K562 (cell line): ENCODE measurements around the gene MYBPC3. TPM values are rescaled to one million over a fixed set of nuclear protein-coding genes. Genes with fewer than 3 reads are reported as not detected.

Source experiments
- ATAC-seq: fragments of 200-7000 bp; cut with Tn5 transposase; 3 replicates; pipeline ENCODE4 v1.9.1; 2020; ENCODE audit warnings: moderate library complexity
- BruUV-seq: library from RNA; stranded (reverse); fragments of 400-500 nt; replicated peaks from 2 replicates; lab custom pipeline; 2021; lab: Mats Ljungman, UMichigan
- CTCF ChIA-PET: fragments of 300-600 bp; formaldehyde crosslinking; extraction: SDS; loops from one replicate; lab custom pipeline; 2021; ENCODE audit warnings: low intra/inter-chr PET ratio; lab: Yijun Ruan, JAX
- POLR2A ChIA-PET: fragments of 300-600, 350-650 bp; sonication (Branson Sonifier 250); formaldehyde crosslinking; extraction: SDS; loops from one replicate; lab custom pipeline; 2021; ENCODE audit warnings: antibody characterized with exemption, inconsistent platforms; lab: Yijun Ruan, JAX
- DNase-seq, 4 experiments: peaks; one replicate each; pipeline versions ENCODE4 v3.0.0 to v3.0.0-alpha.2; 2011 to 2018; ENCODE audit warnings: low spot score in 3 of 4, mixed read lengths in 3 of 4; ENCODE audit errors: extremely low read depth in 1 of 4
- FAIRE-seq: peaks from 2 replicates; lab custom pipeline; 2011; peaks lifted over from hg19 to GRCh38; lab: Jason Lieb, UNC
- H2AFZ ChIP-seq: 2 replicates; pipeline ENCODE4 v1.6.0; 2011; ENCODE audit warnings: low read depth, low read length, control low read depth, inconsistent platforms
- H3K27ac ChIP-seq: fragments of 200-600 bp; 3 replicates; pipeline ENCODE4 v1.8.0; 2011; ENCODE audit warnings: low read depth, mild to moderate bottlenecking, control low read depth, inconsistent platforms, low read length, moderate library complexity, mixed read lengths; ENCODE audit errors: extremely low read depth
- H3K27me3 ChIP-seq, 2 experiments: fragments of 300-600 bp in 1 of 2; 2 replicates in 1 of 2; 3 replicates in 1 of 2; pipeline versions ENCODE4 v1.6.0 to v1.8.0; 2011; ENCODE audit warnings: inconsistent platforms in 2 of 2, low read length in 2 of 2, mild to moderate bottlenecking in 1 of 2, mixed read lengths in 1 of 2, moderate library complexity in 1 of 2; ENCODE audit not compliant: control insufficient read depth in 2 of 2, insufficient read depth in 2 of 2
- H3K36me3 ChIP-seq: fragments of 300-600 bp; 3 replicates; pipeline ENCODE4 v1.8.0; 2011; ENCODE audit warnings: mild to moderate bottlenecking, low read length, inconsistent platforms; ENCODE audit not compliant: control insufficient read depth, insufficient read depth
- H3K4me1 ChIP-seq, 2 experiments: fragments of 200-600 bp in 1 of 2; replicated peaks in 1 of 2; 2 replicates in 1 of 2; 3 replicates in 1 of 2; pipeline versions ENCODE4 v1.5.1 to v1.8.0; 2011; ENCODE audit warnings: inconsistent platforms in 2 of 2, low read length in 2 of 2, mild to moderate bottlenecking in 1 of 2, mixed read lengths in 1 of 2, moderate library complexity in 1 of 2; ENCODE audit not compliant: control insufficient read depth in 2 of 2, insufficient read depth in 2 of 2
- H3K4me2 ChIP-seq: 2 replicates; pipeline ENCODE4 v1.6.1; 2011; ENCODE audit warnings: low read length, control low read depth, inconsistent platforms, mixed read lengths; ENCODE audit not compliant: insufficient read depth
- H3K4me3 ChIP-seq: fragments of 200-600 bp; sonication (generic), shearing (Covaris generic); 2 replicates; pipeline ENCODE4 v1.5.1; 2016; ENCODE audit warnings: control low read depth, inconsistent platforms
- H3K79me2 ChIP-seq: fragments of 200-600 bp; 3 replicates; pipeline ENCODE4 v1.8.0; 2011; ENCODE audit warnings: low read length, inconsistent platforms; ENCODE audit not compliant: control insufficient read depth, insufficient read depth
- H3K9ac ChIP-seq, 2 experiments: 2 replicates each; pipeline versions ENCODE4 v1.6.0 to v1.6.1; 2011; ENCODE audit warnings: low read depth in 2 of 2, low read length in 2 of 2, control low read depth in 1 of 2, inconsistent platforms in 1 of 2, mild to moderate bottlenecking in 1 of 2, mixed read lengths in 1 of 2; ENCODE audit not compliant: insufficient read depth in 1 of 2
- H3K9me1 ChIP-seq: one replicate; pipeline ENCODE4 v1.6.0; 2011; ENCODE audit warnings: inconsistent platforms, mild to moderate bottlenecking, low read length, moderate library complexity; ENCODE audit not compliant: control insufficient read depth, insufficient read depth
- H3K9me3 ChIP-seq: replicated peaks from 2 replicates; pipeline ENCODE4 v1.5.1; 2011; ENCODE audit warnings: low read depth, low read length, inconsistent platforms; ENCODE audit not compliant: control insufficient read depth, insufficient read depth
- H4K20me1 ChIP-seq: replicated peaks from 2 replicates; pipeline ENCODE4 v1.6.1; 2011; ENCODE audit warnings: low read length, inconsistent platforms, mixed read lengths; ENCODE audit not compliant: control insufficient read depth, insufficient read depth
- CLOCK ChIP-seq: fragments of 250-450 bp; sonication (Bioruptor Pico); IDR thresholded peaks from 2 replicates; pipeline ENCODE4 v1.4.0; 2020; ENCODE audit warnings: mild to moderate bottlenecking, moderate library complexity, borderline replicate concordance
- HNRNPH1 ChIP-seq: fragments of 200-400 bp; formaldehyde crosslinking; optimal IDR thresholded peaks from 2 replicates; pipeline ENCODE3; 2017; ENCODE audit warnings: low read depth, mild to moderate bottlenecking, low read length, moderate library complexity
- KDM1A ChIP-seq, 2 experiments: fragments of 450-650 bp; IDR thresholded peaks; 2 replicates each; pipeline ENCODE4 v1.6.1; 2016; ENCODE audit warnings: mild to moderate bottlenecking in 2 of 2
- MEIS2 ChIP-seq: fragments of 450-650 bp; IDR thresholded peaks from 2 replicates; pipeline ENCODE4 v1.6.1; 2014; ENCODE audit warnings: mild to moderate bottlenecking; ENCODE audit not compliant: partially characterized antibody
- NFE2 ChIP-seq: IDR thresholded peaks from 2 replicates; pipeline ENCODE4 v1.6.1; 2014; ENCODE audit warnings: antibody characterized with exemption, low read depth
- RAD51 ChIP-seq: fragments of 450-650 bp; IDR thresholded peaks from 2 replicates; pipeline ENCODE4 v1.7.1; 2016; ENCODE audit warnings: low read depth, mild to moderate bottlenecking, borderline replicate concordance
- SNIP1 ChIP-seq: fragments of 450-650 bp; IDR thresholded peaks from 2 replicates; pipeline ENCODE4 v1.7.1; 2017; ENCODE audit warnings: low read depth, mild to moderate bottlenecking
- ZNF57 ChIP-seq: fragments of 450-650 bp; formaldehyde crosslinking; IDR thresholded peaks from 2 replicates; pipeline ENCODE4 v1.4.0; 2020; ENCODE audit warnings: mild to moderate bottlenecking, moderate library complexity
- ZNF592 ChIP-seq: fragments of 450-650 bp; IDR thresholded peaks from 2 replicates; pipeline ENCODE4 v1.6.1; 2017; ENCODE audit warnings: antibody characterized with exemption, mild to moderate bottlenecking
- WGBS: fragments of 100-300 bp; shearing (Covaris generic); methylation state at CpG from one replicate; pipeline ENCODE4 v1.1.6; 2016; ENCODE audit warnings: low coverage, mixed read lengths; ENCODE audit not compliant: insufficient coverage; ENCODE audit errors: missing lambda C conversion rate; 5-methylcytosine and 5-hydroxymethylcytosine counted together
- in situ Hi-C: fragments of 300-500 bp; cut with MboI; formaldehyde crosslinking; loops from 4 replicates; pipeline ENCODE4 v1.15.0; 2018; ENCODE audit warnings: inconsistent platforms, mixed read lengths
- intact Hi-C: fragments of 100-400 bp; cut with micrococcal nuclease; formaldehyde crosslinking; loops from 2 replicates; pipeline ENCODE4 v1.14.2; 2022
- polyA plus RNA-seq, 8 experiments: library from polyadenylated mRNA; depleted of rRNA in 4 of 8; stranded (reverse) in 5 of 8; unstranded in 3 of 8; fragments of >200 nt; fragmentation: Nextera tagmentation in 2 of 8; fragmentation: Illumina TruSeq in 1 of 8; extraction: Ambion mirVana in 2 of 8; extraction: Trizol in 1 of 8; gene quantifications; 2 replicates each; pipeline versions ENCODE4 v1.2.1 to v1.2.3, GENCODE V29; 2011 to 2014; ENCODE audit warnings: inconsistent platforms in 1 of 8, missing spikeins in 1 of 8
- total RNA-seq, 7 experiments: library from RNA; depleted of rRNA in 6 of 7; stranded (reverse); fragments of >200 nt in 6 of 7; fragmentation: Illumina TruSeq in 2 of 7; extraction: Trizol in 2 of 7; gene quantifications; 2 replicates each; pipeline versions ENCODE4 v1.2.1 to v1.2.3, GENCODE V29; 2011 to 2021; ENCODE audit warnings: low replicate concordance in 1 of 7
- TF ChIP-seq, protein P1 (sequence below), 2 experiments: IDR thresholded peaks; 2 replicates each; pipeline ENCODE4 v1.6.1; 2012; ENCODE audit warnings: improper control_type of control experiment in 2 of 2, low read depth in 2 of 2, low read length in 2 of 2, borderline replicate concordance in 1 of 2

The MYBPC3 gene
- total and polyA plus RNA-seq, 9 of the 15 experiments (the other 6 are each of a cell fraction or from before 2014, with no cell fraction given) = 0.01 TPM; not detected in 8

GRCh38 chr11:47376525-47377371 lies 24.2 kb upstream of the MYBPC3 start:
- Histone ChIP-seq H3K9me3 (no peaks in the 10 kb centered on the region), H3K9me1 (no peaks in the 10 kb centered on the region), H3K4me1 (peaks cover 37 to 51% of the 10 kb centered on the region in 2 experiments), H3K79me2 (peaks cover 26% of the 10 kb centered on the region), H3K27me3 (no peaks in the 10 kb centered on the region), H2AFZ (peak overlapping the region; percentile 68), H3K27ac (peak overlapping the region; percentile 86), H3K4me3 (peak overlapping the region; percentile 47), H3K9ac (peak overlapping the region; percentile 82 to 93), H3K4me2 (peak overlapping the region; percentile 76), H3K36me3 (peaks cover 13% of the 10 kb centered on the region; the same call in 1 of the 3 replicates), H4K20me1 (no peaks in the 10 kb centered on the region)
- 15% methylated on average over 13 of the region's 14 CpGs for WGBS
- DNase-seq (peak; percentile 65 to 82 (median 79)), ATAC-seq (peak; percentile 51), FAIRE-seq (peak; percentile 74)
- BruUV-seq = no TSS peak
- ChIA-PET POLR2A (interaction anchor here (0.6 to 1.3 kb wide), 11 partner anchors 8 to 1446 kb away, joined by 3 read pairs; no protein-coding TSS in a partner anchor), CTCF (interaction anchor here (0.7 kb wide), 1 partner anchor 78 kb away, joined by 3 read pairs; no protein-coding TSS in a partner anchor)
- intact Hi-C loops (loop anchor here (10.0 kb wide), 1 partner anchor 238 kb away; no protein-coding TSS in a partner anchor), in situ Hi-C loops (no loop called here)
- TF ChIP-seq RAD51 (peak; percentile 20; the same call in 1 of the 2 replicates), SNIP1 (no peak), MEIS2 (no peak), NFE2 (no peak), KDM1A (IDR thresholded peaks at IDR 0.05) (no peak; a peak in 1 of 4 replicates), ZNF592 (peak; percentile 70), CLOCK (no peak), ZNF57 (CRISPR knock-in tag) (no peak), HNRNPH1 (no peak)
- TF ChIP-seq, protein P1, sequence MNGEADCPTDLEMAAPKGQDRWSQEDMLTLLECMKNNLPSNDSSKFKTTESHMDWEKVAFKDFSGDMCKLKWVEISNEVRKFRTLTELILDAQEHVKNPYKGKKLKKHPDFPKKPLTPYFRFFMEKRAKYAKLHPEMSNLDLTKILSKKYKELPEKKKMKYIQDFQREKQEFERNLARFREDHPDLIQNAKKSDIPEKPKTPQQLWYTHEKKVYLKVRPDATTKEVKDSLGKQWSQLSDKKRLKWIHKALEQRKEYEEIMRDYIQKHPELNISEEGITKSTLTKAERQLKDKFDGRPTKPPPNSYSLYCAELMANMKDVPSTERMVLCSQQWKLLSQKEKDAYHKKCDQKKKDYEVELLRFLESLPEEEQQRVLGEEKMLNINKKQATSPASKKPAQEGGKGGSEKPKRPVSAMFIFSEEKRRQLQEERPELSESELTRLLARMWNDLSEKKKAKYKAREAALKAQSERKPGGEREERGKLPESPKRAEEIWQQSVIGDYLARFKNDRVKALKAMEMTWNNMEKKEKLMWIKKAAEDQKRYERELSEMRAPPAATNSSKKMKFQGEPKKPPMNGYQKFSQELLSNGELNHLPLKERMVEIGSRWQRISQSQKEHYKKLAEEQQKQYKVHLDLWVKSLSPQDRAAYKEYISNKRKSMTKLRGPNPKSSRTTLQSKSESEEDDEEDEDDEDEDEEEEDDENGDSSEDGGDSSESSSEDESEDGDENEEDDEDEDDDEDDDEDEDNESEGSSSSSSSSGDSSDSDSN (IDR thresholded peaks at IDR 0.05; ENCODE audit: borderline replicate concordance in 1 of 2, low read depth in 2 of 2, low read length in 2 of 2) = 0 out of 4 replicates have a peak, but pooled peaks of 1 of the 2 experiments have one; percentile 34
